Measurements from ENCODE around the gene SYNM.

Gene SYNM

DNA sequence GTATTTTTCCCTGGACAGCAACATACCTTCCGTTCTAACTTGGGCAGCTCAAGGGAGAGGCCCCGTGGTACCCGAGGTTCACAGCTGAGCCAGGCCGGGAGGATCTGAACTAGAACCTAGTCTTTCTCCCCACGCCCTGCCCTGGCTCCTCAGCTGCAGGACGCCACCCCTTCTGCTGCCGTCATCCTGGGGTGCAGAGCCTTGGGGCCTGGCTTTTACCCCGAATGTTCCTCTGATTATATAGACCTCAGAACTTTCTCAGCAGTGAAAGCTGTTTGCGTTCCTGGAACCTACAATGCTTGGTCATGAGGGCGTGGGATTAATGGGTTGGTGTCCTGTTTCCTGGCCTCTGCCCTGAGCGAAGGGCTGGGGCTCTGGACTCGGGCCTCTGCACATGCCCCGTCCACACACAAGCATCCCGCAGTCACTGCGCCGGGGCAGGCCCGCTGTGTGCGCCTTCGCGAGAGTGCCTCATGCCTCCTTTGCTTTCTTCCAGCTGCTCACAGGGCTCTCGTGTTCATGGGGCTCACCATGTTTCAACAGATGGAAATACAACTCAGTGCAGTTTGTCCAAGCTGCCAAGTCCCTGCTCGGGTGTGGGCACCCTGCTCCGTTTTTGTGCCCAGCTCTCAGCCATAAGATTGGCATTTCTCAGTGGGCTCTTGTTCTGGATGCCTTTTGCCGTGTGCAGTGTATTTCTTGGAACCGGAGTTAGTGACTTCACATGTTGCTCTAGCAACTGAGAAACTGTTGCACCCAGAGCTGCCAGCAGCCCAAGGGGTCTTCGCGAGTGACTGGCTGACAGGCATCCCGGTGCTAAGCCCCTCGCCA, 20.4 kb downstream of the SYNM start:
- DNase-seq = no peak

DNA sequence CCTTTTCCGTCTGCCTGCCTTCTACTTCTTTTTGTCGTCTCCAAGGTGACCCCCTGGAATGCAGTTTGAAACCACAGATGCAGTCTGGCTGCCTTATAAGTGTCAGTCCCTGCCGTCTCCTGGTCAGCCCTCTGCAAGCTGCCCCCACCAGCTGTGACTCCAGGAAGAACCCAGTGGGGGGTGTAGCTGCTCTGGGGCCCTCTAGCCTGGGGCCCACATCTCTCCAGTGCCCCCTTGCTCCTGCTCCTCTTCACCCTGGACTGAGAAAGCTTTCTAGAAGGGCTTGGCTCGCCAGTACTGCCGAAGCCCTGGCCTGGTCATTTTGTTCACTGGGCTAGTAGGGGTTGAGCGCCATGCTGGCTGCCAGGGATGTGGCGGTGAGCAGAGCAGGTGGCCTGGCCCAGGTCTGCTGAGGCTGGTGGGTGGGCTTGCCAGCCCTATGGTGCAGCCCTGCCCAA, 21.3 kb downstream of the SYNM start:
- DNase-seq = no peak

DNA sequence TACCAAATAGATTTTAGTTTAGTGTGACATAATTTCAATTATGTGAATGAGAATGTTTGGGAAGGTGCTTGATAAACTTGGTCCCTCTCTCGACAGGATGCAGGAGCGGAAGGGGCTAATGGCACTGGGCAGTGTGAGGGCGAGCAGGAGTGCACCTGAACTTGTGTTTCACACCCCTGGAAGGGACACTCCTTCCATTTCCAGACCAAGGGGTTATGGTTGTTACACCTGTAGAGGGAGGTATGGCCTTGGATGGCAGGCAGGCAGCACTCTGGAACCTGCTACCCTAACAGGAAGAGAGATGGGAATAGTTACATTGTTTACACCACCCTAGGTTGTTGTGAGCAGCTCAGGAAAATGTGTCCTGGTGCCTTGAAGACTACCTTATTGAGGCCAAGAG, 22.1 kb downstream of the SYNM start:
- no peak for DNase-seq

DNA sequence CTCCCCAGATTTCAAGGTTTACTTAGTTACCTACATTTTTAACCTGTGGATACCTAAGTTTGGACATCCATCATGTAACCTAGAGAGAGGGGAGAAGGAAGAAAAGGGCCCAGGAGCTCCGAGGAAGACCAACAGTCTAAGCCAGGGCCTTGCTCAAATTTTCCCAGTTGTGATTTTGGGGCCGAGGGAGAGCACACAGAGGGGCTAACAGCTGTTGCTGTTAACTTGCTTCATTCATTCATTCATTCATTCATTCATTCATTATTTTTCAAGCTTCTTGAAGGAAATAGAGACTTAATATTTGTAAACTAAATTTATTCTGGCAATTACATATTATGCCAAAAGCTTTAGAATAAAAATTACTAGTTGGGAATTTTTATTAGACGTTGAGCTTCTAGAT, 22.9 kb downstream of the SYNM start:
- DNase-seq = no peak

DNA sequence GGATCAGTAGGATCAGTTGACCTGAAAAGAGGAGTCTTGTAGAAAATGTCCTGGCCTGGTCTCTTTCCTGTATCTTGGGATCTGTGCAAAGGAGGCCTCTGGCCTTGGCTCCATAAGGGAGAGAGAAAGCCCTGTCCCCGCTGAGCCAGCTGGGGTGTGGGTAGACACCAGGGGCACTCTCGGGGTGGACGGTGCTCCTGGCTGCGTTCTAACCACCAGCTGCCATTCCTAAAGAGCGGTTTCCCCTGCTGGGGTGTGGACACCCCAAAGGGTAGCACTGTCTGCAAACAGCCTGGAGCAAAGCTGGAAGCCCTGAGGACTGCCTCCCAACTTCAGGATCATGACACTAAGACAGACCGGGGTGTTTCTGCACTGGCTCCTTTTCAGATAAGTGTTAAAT, 23.5 kb downstream of the SYNM start:
- no peak for DNase-seq

DNA sequence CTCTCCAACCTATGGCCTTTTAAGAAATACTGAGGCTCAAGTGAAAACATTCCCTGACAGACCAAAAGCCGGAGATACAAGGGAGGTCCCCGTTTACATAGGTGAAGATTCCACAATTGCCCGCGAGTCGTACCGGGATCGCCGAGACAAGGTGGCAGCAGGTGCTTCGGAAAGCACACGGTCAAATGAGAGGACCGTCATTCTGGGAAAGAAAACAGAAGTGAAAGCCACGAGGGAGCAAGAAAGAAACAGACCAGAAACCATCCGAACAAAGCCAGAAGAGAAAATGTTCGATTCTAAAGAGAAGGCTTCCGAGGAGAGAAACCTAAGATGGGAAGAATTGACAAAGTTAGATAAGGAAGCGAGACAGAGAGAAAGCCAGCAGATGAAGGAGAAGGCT, 24.8 kb downstream of the SYNM start:
- DNase-seq = no peak

DNA sequence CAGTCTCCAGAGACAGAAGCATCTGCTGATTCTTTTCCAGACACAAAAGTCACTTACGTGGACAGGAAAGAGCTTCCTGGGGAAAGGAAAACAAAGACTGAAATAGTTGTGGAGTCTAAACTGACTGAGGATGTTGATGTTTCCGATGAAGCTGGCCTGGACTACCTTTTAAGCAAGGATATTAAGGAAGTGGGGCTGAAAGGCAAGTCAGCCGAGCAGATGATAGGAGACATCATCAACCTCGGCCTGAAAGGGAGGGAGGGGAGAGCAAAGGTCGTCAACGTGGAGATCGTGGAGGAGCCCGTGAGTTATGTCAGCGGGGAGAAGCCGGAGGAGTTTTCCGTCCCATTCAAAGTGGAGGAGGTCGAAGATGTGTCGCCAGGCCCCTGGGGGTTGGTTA, 25.4 kb downstream of the SYNM start:
- DNase-seq = no peak

DNA sequence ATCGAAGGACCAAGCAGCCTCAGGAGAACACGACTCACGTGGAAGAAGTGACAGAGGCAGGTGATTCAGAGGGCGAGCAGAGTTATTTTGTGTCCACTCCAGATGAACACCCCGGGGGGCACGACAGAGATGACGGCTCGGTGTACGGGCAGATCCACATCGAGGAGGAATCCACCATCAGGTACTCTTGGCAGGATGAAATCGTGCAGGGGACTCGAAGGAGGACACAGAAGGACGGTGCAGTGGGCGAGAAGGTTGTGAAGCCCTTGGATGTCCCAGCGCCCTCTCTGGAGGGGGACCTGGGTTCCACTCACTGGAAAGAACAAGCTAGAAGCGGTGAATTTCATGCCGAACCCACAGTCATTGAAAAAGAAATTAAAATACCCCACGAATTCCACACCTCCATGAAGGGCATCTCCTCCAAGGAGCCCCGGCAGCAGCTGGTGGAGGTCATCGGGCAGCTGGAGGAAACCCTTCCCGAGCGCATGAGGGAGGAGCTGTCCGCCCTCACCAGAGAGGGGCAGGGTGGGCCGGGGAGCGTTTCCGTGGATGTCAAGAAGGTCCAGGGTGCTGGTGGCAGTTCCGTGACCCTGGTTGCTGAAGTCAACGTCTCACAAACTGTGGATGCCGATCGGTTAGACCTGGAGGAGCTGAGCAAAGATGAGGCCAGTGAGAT, 26.0 kb downstream of the SYNM start:
- DNase-seq = no peak

DNA sequence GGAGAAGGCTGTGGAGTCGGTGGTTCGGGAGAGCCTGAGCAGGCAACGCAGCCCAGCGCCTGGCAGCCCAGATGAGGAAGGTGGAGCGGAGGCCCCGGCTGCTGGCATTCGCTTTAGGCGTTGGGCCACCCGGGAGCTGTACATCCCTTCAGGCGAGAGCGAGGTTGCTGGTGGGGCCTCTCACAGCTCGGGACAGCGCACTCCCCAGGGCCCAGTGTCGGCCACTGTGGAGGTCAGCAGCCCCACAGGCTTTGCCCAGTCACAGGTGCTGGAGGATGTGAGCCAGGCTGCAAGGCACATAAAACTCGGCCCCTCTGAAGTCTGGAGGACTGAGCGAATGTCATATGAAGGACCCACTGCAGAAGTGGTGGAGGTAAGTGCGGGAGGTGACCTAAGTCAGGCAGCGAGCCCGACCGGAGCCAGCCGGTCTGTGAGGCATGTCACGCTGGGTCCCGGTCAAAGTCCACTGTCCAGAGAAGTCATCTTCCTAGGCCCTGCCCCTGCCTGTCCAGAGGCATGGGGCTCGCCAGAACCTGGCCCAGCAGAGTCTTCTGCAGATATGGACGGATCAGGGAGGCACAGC, 26.7 kb downstream of the SYNM start:
- no peak for DNase-seq

DNA sequence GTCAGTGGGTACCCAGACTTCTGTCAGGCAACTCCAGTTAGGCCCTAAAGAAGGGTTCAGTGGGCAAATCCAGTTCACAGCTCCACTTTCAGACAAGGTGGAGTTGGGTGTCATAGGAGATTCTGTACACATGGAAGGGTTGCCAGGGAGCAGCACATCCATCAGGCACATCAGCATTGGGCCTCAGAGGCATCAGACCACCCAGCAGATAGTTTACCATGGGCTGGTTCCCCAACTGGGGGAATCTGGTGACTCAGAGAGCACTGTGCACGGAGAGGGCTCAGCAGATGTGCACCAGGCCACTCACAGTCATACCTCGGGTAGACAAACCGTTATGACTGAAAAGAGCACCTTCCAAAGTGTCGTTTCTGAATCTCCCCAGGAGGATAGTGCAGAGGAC, 27.2 kb downstream of the SYNM start:
- no peak for DNase-seq

DNA sequence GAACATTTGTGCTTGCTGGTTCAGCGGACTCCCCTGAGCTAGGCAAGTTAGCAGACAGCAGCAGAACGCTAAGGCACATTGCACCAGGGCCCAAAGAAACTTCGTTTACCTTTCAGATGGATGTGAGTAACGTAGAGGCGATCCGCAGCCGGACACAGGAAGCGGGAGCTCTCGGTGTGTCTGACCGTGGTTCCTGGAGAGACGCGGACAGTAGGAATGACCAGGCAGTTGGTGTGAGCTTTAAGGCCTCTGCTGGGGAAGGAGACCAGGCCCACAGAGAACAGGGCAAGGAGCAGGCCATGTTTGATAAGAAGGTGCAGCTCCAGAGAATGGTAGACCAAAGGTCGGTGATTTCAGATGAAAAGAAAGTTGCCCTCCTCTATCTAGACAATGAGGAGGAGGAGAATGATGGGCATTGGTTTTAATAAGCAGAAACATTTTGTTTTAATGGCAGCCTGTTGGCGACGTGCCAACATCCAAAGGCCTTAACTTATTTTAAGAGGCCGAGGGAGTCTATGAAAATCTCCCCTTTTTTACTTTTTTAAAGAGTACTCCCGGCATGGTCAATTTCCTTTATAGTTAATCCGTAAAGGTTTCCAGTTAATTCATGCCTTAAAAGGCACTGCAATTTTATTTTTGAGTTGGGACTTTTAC, 27.9 kb downstream of the SYNM start:
- no peak for DNase-seq

DNA sequence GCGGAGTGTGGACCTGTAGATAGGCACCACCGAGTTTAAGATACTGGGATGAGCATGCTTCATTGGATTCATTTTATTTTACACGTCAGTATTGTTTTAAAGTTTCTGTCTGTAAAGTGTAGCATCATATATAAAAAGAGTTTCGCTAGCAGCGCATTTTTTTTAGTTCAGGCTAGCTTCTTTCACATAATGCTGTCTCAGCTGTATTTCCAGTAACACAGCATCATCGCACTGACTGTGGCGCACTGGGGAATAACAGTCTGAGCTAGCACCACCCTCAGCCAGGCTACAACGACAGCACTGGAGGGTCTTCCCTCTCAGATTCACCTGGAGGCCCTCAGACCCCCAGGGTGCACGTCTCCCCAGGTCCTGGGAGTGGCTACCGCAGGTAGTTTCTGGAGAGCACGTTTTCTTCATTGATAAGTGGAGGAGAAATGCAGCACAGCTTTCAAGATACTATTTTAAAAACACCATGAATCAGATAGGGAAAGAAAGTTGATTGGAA, 29.5 kb downstream of the SYNM start:
- no peak for DNase-seq

DNA sequence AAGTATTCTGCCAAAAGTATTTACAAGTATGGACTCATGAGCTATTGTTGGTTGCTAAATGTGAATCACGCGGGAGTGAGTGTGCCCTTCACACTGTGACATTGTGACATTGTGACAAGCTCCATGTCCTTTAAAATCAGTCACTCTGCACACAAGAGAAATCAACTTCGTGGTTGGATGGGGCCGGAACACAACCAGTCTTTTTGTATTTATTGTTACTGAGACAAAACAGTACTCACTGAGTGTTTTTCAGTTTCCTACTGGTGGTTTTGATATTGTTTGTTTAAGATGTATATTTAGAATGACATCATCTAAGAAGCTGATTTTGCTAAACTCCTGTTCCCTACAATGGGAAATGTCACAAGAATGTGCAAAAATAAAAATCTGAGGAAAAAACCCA, 30.3 kb downstream of the SYNM start:
- no peak for DNase-seq

DNA sequence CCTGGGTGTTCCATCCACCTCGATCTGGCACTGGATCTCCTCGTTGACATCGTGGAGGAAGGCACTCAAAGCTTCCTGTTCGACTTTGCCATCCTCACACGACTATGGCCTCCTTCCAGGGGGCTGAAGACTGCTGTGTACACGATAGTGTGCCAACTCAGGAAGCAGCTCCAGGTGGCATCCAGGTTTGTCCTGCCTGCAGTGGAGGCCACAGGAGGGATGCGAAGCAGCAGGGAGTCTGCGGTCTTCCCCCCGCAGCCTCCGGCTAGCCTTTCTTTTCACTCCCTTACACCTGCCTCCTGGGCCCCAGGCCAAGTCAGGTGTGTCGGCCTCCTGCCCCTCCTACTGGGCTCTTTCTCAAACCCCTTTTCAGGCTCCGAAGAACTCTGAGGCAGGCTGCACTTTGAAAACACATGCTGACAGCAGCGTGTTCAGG, 32.2 kb downstream of the SYNM start:
- DNase-seq = no peak

DNA sequence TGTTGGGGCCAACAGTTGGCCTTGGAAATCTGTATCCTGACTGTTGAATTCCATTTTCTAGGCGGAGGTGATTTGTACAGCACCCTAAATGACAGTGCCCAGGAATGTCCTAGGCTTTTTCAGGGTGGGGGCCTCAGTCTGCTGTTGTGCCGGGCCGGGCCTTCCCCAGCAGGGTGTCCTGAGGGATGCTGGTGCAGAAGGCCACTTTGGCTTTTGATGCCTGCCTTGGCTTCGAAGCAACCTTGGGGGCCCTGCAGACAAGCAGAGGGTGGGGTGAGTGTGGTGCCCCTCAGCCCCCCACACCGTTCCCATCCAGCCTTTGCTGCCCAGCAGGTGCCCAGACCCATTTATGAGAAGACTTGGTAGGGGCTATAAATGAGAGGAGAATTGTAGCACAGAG, 33.0 kb downstream of the SYNM start:
- no peak for DNase-seq

DNA sequence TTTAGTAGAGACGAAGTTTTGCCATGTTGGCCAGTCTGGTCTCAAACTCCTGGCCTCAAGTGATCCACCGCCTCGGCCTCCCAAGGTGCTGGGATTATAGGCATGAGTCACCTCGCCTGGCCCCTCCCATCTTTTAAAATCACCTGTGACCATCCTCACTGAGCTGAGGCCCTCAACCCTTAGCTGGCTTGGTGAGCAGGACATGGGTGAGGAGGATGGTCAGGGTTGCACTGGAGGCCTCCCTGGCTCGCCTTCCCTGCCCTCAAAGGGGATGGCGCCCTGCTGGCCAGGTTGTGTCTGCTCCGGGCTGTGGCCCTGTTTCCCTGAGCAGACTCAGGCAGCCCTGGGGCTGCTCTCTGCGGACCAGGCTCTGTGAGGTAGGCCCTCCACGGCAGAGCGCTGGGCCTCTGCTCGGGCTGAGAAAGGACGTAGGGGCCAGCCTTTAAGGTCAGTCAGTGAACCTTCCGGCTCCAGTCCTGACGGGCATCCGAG, 33.7 kb downstream of the SYNM start:
- DNase-seq = no peak

DNA sequence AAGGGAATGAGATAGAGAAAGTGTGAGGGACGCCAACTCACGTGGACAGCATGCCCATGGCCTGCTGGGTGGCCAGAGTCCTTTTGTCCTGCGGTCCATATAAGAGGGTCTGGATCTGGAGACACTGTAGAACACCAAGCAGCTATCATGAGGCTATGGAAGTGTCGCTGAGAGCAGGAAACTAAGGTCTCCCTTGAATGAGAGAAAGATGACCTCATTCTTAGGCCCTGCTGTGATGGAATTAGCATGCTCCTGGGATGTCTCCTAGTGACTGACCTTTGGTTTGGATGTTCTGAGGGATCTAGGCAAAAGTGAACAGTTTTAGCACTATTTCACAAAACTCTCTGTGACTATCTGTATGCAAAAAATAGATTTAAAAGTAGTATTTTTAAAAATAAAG, 34.4 kb downstream of the SYNM start:
- no peak for DNase-seq

DNA sequence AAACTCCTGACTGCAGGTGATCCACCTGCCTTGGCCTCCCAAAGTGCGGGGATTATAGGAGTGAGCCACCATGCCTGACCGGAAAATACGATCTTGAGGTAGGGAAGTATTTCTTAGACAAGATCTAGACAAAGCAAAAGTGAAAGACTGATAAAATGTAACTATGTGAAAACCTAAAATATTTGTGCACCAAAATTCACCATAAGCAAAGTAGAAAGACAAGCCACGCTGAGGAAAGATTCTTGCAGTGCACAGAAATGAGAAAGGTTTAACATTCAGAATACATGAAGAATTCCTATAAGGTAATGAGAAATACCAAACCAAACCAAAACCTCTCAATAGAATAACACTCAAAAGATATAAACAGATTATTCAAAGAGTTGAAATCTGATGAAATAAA, 35.7 kb downstream of the SYNM start:
- no peak for DNase-seq

DNA sequence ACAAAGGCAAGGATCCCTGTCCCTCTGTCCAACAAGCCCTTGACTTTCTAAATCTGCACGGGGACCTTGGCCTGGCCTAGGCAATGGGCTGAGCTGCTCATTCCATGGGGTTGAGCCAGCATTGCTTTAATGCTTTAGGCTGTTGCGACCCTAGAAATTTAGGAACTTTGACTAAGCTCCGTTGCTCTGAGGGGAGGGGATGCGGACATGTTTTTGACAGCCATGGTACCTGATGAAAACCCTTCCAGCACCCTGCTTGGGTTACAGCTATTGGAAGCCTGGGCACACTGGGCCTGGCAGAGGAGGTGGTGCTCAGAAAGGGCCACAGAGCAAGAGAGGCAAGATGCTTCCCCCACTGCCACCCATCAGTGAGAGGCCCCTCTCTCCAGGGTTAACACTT, 37.1 kb downstream of the SYNM start:
- DNase-seq = no peak

DNA sequence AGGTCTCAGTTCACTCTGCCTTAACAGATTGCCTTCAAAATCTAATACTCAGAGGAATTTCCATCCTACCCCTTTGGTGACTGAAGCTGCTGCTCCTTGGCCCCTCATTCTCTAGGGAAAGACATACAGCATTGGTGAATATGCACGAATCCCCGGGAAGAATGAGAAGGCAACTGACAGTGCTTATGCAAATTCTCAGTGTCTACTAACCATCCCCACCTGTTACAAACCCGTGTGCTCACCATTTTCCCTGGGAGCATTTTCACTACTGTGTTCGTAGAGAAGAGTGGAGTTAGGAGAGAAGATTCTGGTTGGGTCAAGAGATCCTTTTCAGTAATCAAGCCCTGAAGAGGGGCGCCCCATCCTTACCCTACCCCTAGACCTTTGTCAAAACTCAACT, 37.7 kb downstream of the SYNM start:
- no peak for DNase-seq

DNA sequence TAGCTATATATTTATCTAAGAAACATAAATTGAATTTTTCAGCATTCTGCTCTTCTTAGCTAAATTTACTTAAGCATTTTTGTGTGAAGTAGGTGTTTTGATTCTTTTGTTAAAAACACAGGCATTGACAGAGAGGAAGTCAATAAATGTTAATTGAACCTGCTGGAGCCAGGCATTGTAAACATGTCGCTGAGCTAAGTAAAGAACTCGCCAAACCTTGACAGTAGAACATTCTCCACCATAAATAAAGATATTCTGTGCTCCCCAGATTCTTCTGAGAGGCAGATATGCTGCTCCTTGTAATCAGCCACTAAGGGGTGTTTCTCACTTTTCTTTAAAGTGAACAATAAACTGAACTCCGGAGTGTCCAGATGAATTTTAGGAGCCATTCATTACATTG, 38.4 kb downstream of the SYNM start:
- no peak for DNase-seq

DNA sequence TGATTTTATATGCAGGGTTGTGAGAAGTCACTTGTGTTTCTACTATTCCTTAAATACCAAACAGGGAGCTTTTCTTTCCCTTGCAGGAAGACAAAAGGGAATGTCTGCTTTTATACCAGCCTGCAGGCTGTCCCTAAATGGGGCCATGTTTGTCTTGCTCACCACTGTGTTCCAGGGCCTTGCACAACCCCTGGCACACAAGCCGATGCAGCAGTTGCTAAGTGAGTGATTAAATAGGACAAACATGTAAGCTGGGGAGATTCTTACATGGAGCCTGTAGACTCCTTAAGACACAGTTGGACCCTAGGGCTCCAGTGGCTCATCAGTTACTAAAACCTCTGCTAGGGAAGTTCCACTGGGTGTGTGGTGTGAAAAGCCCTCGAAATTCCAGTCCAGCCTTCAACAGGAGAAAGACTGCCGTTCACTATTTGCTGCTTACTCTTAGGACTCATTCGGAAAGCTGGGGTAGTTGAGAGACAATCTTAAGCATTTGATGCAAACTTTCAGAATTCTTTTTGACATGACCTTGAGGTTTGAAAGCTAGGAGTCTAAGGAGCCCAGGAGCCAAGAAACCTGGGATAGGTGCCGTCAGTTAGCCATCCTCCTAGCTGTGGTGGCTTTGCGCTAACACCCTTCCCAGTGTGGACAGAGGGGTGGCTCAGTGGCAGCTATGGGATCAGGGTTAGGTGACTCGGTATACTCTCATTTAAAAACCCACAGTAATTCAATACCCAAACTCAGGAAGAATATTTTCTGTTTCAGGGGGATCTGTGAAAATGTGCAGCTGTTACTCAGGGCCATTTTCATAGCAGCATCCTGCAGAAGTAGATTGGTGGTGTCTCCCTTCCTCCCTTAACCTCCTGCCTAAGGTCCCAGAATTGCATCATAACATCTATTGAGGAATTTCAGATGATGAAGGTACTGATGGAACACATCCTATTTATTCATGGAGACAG, 39.1 kb downstream of the SYNM start:
- no peak for DNase-seq
